Activated CD4-positive, alpha-beta T cell treated with anti-CD3 and anti-CD28 coated beads, Interleukin-2, amount 50 U/mL, for 48 hours (primary cell): Measurements from ENCODE around the gene WNT11.
"Not testable (repeated sequence)": the region's sequence is repeated elsewhere in the genome, so short reads cannot be mapped to it uniquely, and the experiment has no call there.

Experiments
- DNase-seq, 2 experiments: peaks; one replicate each; pipeline ENCODE4 v3.0.0-alpha.2; 2020

WNT11 gene

GRCh38 chr11:76201672-76202412 is 4.5 kb downstream of the WNT11 start:
- DNase-seq, result no peak

GRCh38 chr11:76201056-76201455 is 5.2 kb downstream of the WNT11 start:
- no peak for DNase-seq

GRCh38 chr11:76200006-76200940 is 6.0 kb downstream of the WNT11 start:
- no peak for DNase-seq

GRCh38 chr11:76198691-76199090 is 7.6 kb downstream of the WNT11 start:
- DNase-seq, result not testable (repeated sequence)

GRCh38 chr11:76197941-76198640 is 8.2 kb downstream of the WNT11 start:
- no peak for DNase-seq

GRCh38 chr11:76197332-76197731 is 9.0 kb downstream of the WNT11 start:
- no peak for DNase-seq

- no peak for DNase-seq
Measured at GRCh38 chr11:76196849-76197248, 9.5 kb downstream of the WNT11 start.

- DNase-seq, result no peak
Measured at GRCh38 chr11:76194872-76195668, 11.2 kb downstream of the WNT11 start.

- DNase-seq, result no peak
Measured at GRCh38 chr11:76193219-76193618, 13.1 kb downstream of the WNT11 start.

GRCh38 chr11:76190376-76190775 is 15.9 kb downstream of the WNT11 start:
- DNase-seq, result no peak

- DNase-seq, result no peak
Measured at GRCh38 chr11:76189682-76190081, 16.6 kb downstream of the WNT11 start.

GRCh38 chr11:76188873-76189272 is 17.4 kb downstream of the WNT11 start:
- DNase-seq, result no peak

- no peak for DNase-seq
Measured at GRCh38 chr11:76186776-76187279, 19.5 kb downstream of the WNT11 start.

- DNase-seq, result no peak
Measured at GRCh38 chr11:76185931-76186401, 20.3 kb downstream of the WNT11 start.

- no peak for DNase-seq
Measured at GRCh38 chr11:76185511-76185910, 20.8 kb downstream of the WNT11 start.

- DNase-seq, result no peak
Measured at GRCh38 chr11:76184551-76184993, 21.7 kb downstream of the WNT11 start.

- DNase-seq, result no peak
Measured at GRCh38 chr11:76181371-76181770, 24.9 kb downstream of the WNT11 start.

- DNase-seq, result no peak
Measured at GRCh38 chr11:76179147-76179546, 27.2 kb downstream of the WNT11 start.

GRCh38 chr11:76177250-76177686 is 29.0 kb downstream of the WNT11 start:
- no peak for DNase-seq

GRCh38 chr11:76176463-76176862 is 29.8 kb downstream of the WNT11 start:
- DNase-seq, result no peak

- no peak for DNase-seq
Measured at GRCh38 chr11:76175783-76176182, 30.5 kb downstream of the WNT11 start.

- DNase-seq, result no peak
Measured at GRCh38 chr11:76174330-76174729, 32.0 kb downstream of the WNT11 start.
